BLaER1 treated with 17β-estradiol and CSF1 and Interleukin-3, amounts not matched to agents 10 nM and 100 nM (cell line): ENCODE results near the gene TRPT1.

ENCODE experiments used
- H3K27ac ChIP-seq, 11 experiments: shearing (Covaris generic); formaldehyde crosslinking; 2 replicates each; pipeline ENCODE4 v1.8.1; 2022
- H3K27me3 ChIP-seq, 11 experiments: shearing (Covaris generic); formaldehyde crosslinking; 2 replicates each; pipeline ENCODE4 v1.8.1; 2022
- H3K36me3 ChIP-seq, 11 experiments: shearing (Covaris generic); formaldehyde crosslinking; 2 replicates each; pipeline ENCODE4 v1.8.1; 2022
- H3K4me1 ChIP-seq, 10 experiments: shearing (Covaris generic); formaldehyde crosslinking; 2 replicates each; pipeline ENCODE4 v1.8.1; 2022
- H3K4me2 ChIP-seq, 11 experiments: shearing (Covaris generic); formaldehyde crosslinking; 2 replicates each; pipeline ENCODE4 v1.8.1; 2022
- H3K4me3 ChIP-seq, 10 experiments: shearing (Covaris generic); formaldehyde crosslinking; 2 replicates each; pipeline ENCODE4 v1.8.1; 2022
- H3K9ac ChIP-seq, 11 experiments: shearing (Covaris generic); formaldehyde crosslinking; 2 replicates each; pipeline ENCODE4 v1.8.1; 2022
- H3K9me3 ChIP-seq, 11 experiments: shearing (Covaris generic); formaldehyde crosslinking; replicated peaks in 1 of 11; 2 replicates each; pipeline ENCODE4 v1.8.1; 2022
- H4K20me1 ChIP-seq, 11 experiments: shearing (Covaris generic); formaldehyde crosslinking; 2 replicates each; pipeline ENCODE4 v1.8.1; 2022
- Cebpa-rat ChIP-seq, 11 experiments: shearing (Covaris generic); IDR thresholded peaks; 2 replicates each; pipeline ENCODE4 v1.8.1; 2022

TRPT1 gene

DNA sequence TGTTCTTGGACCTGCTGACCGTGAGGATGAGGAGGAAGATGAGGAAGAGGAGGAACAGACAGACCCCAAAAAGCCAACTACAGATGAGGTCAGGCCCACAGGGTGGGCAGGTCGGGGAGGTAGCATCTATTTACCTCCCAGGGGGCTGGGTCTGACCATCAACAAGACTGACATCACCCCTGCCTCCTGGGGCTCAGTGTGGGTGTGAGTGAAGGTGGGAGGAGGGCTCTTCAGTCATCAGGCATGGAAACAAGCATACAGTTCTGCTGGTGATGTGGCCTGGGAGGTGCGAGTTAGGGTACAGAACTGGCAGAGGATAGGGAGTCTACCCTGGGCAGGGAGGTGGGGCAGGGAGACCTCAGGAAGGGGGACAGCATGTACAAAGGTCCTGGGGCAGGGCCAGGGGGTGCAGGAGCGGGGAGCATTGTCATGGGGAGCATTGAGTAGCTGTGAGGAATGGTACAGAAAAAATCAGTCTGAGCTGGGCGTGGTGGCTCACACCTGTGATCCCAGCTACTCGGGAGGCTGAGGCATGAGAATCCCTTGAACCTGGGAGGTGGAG, 34.2 kb upstream of the TRPT1 start:
- no peaks in the 10 kb centered on the region for H3K9me3 ChIP-seq
- no peak overlapping the region for H3K4me2 ChIP-seq
- H3K9ac ChIP-seq = 0 out of 22 replicates have a peak overlapping the region, but pooled peaks of 1 of the 11 experiments have one; percentile 9
- peaks cover 0 to 81% (median 7%) of the 10 kb centered on the region in 11 experiments; a peak in 10 of 22 replicates for H4K20me1 ChIP-seq
- TF ChIP-seq Cebpa-rat (IDR thresholded peaks at IDR 0.05) = no peak
- peaks cover 81 to 99% (median 92%) of the 10 kb centered on the region in 11 experiments for H3K36me3 ChIP-seq
- H3K27me3 ChIP-seq = no peaks in the 10 kb centered on the region
- H3K4me1 ChIP-seq = peaks cover 24 to 35% (median 29%) of the 10 kb centered on the region in 10 experiments
- H3K4me3 ChIP-seq = no peak overlapping the region
- H3K27ac ChIP-seq = no peak overlapping the region

GRCh38 chr11:64259533-64260067, 33.6 kb upstream of the TRPT1 start:
- Histone ChIP-seq H3K4me1 (peaks cover 19 to 31% (median 22%) of the 10 kb centered on the region in 10 experiments), H3K9ac (0 out of 22 replicates have a peak overlapping the region, but pooled peaks of 1 of the 11 experiments have one; percentile 9), H3K27me3 (no peaks in the 10 kb centered on the region), H3K4me2 (no peak overlapping the region), H4K20me1 (peaks cover 0 to 85% (median 9%) of the 10 kb centered on the region in 11 experiments; a peak in 13 of 22 replicates), H3K36me3 (peaks cover 86 to 100% (median 96%) of the 10 kb centered on the region in 11 experiments), H3K27ac (no peak overlapping the region), H3K4me3 (no peak overlapping the region), H3K9me3 (no peaks in the 10 kb centered on the region)
- TF ChIP-seq Cebpa-rat (IDR thresholded peaks at IDR 0.05) = no peak

DNA sequence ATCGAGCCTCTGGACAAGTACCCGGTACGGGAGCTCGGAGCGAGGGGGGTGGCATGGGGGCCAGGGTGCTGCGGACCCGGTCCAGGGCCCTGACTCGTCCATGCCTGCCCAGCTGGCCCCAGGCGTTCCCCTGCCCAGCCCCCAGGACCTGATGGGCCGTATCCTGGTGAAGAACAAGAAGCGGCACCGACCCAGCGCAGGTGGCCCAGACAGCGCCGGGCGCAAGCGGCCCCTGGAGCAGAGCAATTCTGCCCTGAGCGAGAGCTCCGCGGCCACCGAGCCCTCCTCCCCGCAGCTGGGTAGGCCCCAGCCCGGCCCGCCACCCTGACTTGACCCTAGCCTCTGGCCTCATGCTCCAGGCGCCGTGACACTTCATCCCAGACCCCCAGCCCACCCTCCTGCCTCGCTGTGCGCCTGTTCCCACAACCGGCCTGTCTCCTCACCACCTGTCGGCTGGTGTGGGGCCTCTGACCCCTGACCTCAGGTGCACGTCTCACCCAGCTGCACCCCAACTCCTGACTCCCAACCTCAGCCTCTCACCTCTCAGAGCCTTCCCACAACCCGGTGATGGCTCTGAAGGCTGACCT, 33.1 kb upstream of the TRPT1 start:
- Histone ChIP-seq H3K9ac (no peak overlapping the region), H3K27me3 (no peaks in the 10 kb centered on the region), H3K9me3 (no peaks in the 10 kb centered on the region), H3K36me3 (peaks cover 91 to 100% (median 97%) of the 10 kb centered on the region in 11 experiments), H3K4me3 (no peak overlapping the region), H4K20me1 (peaks cover 0 to 85% (median 15%) of the 10 kb centered on the region in 11 experiments; a peak in 17 of 22 replicates), H3K27ac (no peak overlapping the region), H3K4me2 (no peak overlapping the region), H3K4me1 (peaks cover 17 to 31% (median 20%) of the 10 kb centered on the region in 10 experiments)
- no peak for TF ChIP-seq Cebpa-rat (IDR thresholded peaks at IDR 0.05)

DNA sequence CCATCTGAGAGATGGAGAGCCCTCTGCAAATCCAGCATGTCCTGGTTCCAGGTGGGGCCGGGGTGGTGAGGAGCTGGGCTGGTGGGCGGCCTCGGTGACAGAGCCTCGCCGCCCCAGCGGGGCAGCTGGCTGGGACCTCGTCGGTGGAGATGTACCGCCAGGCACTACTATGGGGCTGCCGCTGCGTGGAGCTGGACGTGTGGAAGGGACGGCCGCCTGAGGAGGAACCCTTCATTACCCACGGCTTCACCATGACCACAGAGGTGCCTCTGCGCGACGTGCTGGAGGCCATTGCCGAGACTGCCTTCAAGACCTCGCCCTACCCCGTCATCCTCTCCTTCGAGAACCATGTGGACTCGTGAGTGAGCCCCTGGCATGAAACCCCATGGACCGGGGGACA, 32.4 kb upstream of the TRPT1 start:
- no peak overlapping the region for H3K4me3 ChIP-seq
- H3K4me1 ChIP-seq = peaks cover 17 to 32% (median 22%) of the 10 kb centered on the region in 10 experiments
- no peak overlapping the region for H3K4me2 ChIP-seq
- H3K27me3 ChIP-seq = no peaks in the 10 kb centered on the region
- no peak for TF ChIP-seq Cebpa-rat (IDR thresholded peaks at IDR 0.05)
- H4K20me1 ChIP-seq = peaks cover 5 to 90% (median 22%) of the 10 kb centered on the region in 11 experiments; a peak in 19 of 22 replicates
- no peaks in the 10 kb centered on the region for H3K9me3 ChIP-seq
- no peak overlapping the region for H3K9ac ChIP-seq
- H3K36me3 ChIP-seq = peaks cover 84 to 99% (median 90%) of the 10 kb centered on the region in 11 experiments
- H3K27ac ChIP-seq = no peak overlapping the region

DNA sequence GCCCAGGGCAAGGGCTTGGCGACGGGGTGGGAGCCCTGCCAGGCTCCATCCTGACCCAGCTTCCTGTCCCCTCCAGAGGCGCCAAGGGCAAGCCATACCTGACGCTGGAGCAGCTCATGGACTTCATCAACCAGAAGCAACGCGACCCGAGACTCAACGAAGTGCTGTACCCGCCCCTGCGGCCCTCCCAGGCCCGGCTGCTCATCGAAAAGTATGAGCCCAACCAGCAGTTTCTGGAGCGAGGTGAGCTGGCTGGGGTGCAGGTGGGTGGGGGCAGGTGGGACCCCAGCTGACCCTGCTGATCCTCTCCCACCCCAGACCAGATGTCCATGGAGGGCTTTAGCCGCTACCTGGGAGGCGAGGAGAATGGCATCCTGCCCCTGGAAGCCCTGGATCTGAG, 30.3 kb upstream of the TRPT1 start:
- peak overlapping the region in 1 of 11 experiments; percentile 26; a peak in 2 of 22 replicates for H3K9ac ChIP-seq
- H3K27me3 ChIP-seq = no peaks in the 10 kb centered on the region
- no peak for TF ChIP-seq Cebpa-rat (IDR thresholded peaks at IDR 0.05)
- peaks cover 65 to 78% (median 70%) of the 10 kb centered on the region in 11 experiments for H3K36me3 ChIP-seq
- no peak overlapping the region for H3K27ac ChIP-seq
- no peak overlapping the region for H3K4me3 ChIP-seq
- peaks cover 17 to 81% (median 31%) of the 10 kb centered on the region in 11 experiments; a peak in 19 of 22 replicates for H4K20me1 ChIP-seq
- H3K4me1 ChIP-seq = peaks cover 19 to 29% (median 25%) of the 10 kb centered on the region in 10 experiments
- H3K4me2 ChIP-seq = no peak overlapping the region
- no peaks in the 10 kb centered on the region for H3K9me3 ChIP-seq

GRCh38 chr11:64255135-64256128, 29.4 kb upstream of the TRPT1 start:
- TF ChIP-seq Cebpa-rat (IDR thresholded peaks at IDR 0.05) = no peak
- H3K9me3 ChIP-seq = no peaks in the 10 kb centered on the region
- H3K27me3 ChIP-seq = no peaks in the 10 kb centered on the region
- no peak overlapping the region for H3K27ac ChIP-seq
- H3K9ac ChIP-seq = peak overlapping the region in 1 of 11 experiments; percentile 26; a peak in 1 of 22 replicates
- H4K20me1 ChIP-seq = peaks cover 17 to 77% (median 31%) of the 10 kb centered on the region in 11 experiments; a peak in 19 of 22 replicates
- H3K36me3 ChIP-seq = peaks cover 60 to 70% (median 63%) of the 10 kb centered on the region in 11 experiments
- H3K4me3 ChIP-seq = no peak overlapping the region
- peaks cover 25 to 37% (median 32%) of the 10 kb centered on the region in 10 experiments for H3K4me1 ChIP-seq
- no peak overlapping the region for H3K4me2 ChIP-seq

- H3K4me3 ChIP-seq = 0 out of 20 replicates have a peak overlapping the region, but pooled peaks of 1 of the 10 experiments have one; percentile 94
- peak overlapping the region in 3 of 11 experiments; percentile 28 to 95 (median 47); a peak in 2 of 22 replicates for H3K9ac ChIP-seq
- no peak for TF ChIP-seq Cebpa-rat (IDR thresholded peaks at IDR 0.05)
- H4K20me1 ChIP-seq = peaks cover 17 to 66% (median 28%) of the 10 kb centered on the region in 11 experiments; a peak in 19 of 22 replicates
- H3K9me3 ChIP-seq = no peaks in the 10 kb centered on the region
- H3K27me3 ChIP-seq = no peaks in the 10 kb centered on the region
- H3K27ac ChIP-seq = peak overlapping the region in 1 of 11 experiments; percentile 40; a peak in 1 of 22 replicates
- peaks cover 49 to 59% (median 52%) of the 10 kb centered on the region in 11 experiments for H3K36me3 ChIP-seq
- peak overlapping the region; percentile 92 to 100 (median 99); a peak in 16 of 22 replicates for H3K4me2 ChIP-seq
- peaks cover 36 to 48% (median 43%) of the 10 kb centered on the region in 10 experiments for H3K4me1 ChIP-seq
These were observed 28.3 kb upstream of the TRPT1 start for GRCh38 chr11:64254326-64254725.

- peaks cover 40 to 50% (median 43%) of the 10 kb centered on the region in 11 experiments for H3K36me3 ChIP-seq
- no peaks in the 10 kb centered on the region for H3K9me3 ChIP-seq
- H3K9ac ChIP-seq = peak overlapping the region; percentile 5 to 95 (median 83); a peak in 14 of 22 replicates
- peak overlapping the region in 2 of 11 experiments; percentile 8 to 31; a peak in 2 of 22 replicates for H3K27ac ChIP-seq
- peaks cover 17 to 58% (median 28%) of the 10 kb centered on the region in 11 experiments; a peak in 19 of 22 replicates for H4K20me1 ChIP-seq
- H3K4me2 ChIP-seq = peak overlapping the region; percentile 92 to 100 (median 99)
- peak overlapping the region in 4 of 10 experiments; percentile 94 to 95 (median 94); a peak in 6 of 20 replicates for H3K4me3 ChIP-seq
- H3K27me3 ChIP-seq = no peaks in the 10 kb centered on the region
- TF ChIP-seq Cebpa-rat (IDR thresholded peaks at IDR 0.05) = no peak
- H3K4me1 ChIP-seq = peaks cover 39 to 56% (median 52%) of the 10 kb centered on the region in 10 experiments
These were observed 27.5 kb upstream of the TRPT1 start for GRCh38 chr11:64253481-64253880.
